Fibroblast of mammary gland (primary cell): Measurements from ENCODE around the gene TP63.
A peak's percentile ranks its signal among the peaks of the same experiment; 100 is the strongest.

ENCODE experiments used
- DNase-seq: peaks from one replicate; pipeline ENCODE4 v3.0.0-alpha.2; 2010; ENCODE audit warnings: low read depth
- H3K4me3 ChIP-seq: 2 replicates; pipeline ENCODE4 v1.5.1; 2011; ENCODE audit warnings: low read depth, mild to moderate bottlenecking, low read length, moderate library complexity; ENCODE audit not compliant: control insufficient read depth
- TF ChIP-seq, protein P1 (sequence below): conservative IDR thresholded peaks from 2 replicates; pipeline ENCODE4 v1.5.1; 2011; ENCODE audit warnings: low read depth, low read length, inconsistent platforms; ENCODE audit not compliant: control insufficient read depth, insufficient read depth

TP63 gene

DNA sequence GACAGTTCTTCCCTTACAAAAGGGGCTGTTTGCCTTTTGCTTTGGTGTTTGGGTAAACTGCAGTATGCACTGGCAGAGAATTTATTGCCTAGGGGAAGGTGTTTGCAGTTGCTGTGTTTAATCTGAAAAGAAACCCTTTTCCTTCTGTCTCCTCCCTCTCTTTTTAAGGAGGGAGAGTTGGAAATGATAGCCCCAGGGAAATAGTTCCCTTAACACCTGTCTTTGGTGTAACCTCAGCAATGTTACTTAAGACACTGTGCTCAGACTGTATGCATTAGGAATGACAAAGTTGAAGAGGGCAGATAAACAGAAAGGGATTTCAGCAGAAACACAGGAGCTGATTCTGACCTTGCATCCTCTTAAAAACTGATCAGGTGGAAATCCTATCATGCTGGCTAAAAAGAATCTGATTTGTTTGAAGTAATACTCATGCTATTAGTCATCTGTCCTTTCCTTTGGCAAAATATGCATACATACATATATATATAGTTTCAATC is 125.4 kb downstream of the TP63 start:
- H3K4me3 ChIP-seq, result no peak overlapping the region
- DNase-seq, result no peak
- TF ChIP-seq, protein P1, sequence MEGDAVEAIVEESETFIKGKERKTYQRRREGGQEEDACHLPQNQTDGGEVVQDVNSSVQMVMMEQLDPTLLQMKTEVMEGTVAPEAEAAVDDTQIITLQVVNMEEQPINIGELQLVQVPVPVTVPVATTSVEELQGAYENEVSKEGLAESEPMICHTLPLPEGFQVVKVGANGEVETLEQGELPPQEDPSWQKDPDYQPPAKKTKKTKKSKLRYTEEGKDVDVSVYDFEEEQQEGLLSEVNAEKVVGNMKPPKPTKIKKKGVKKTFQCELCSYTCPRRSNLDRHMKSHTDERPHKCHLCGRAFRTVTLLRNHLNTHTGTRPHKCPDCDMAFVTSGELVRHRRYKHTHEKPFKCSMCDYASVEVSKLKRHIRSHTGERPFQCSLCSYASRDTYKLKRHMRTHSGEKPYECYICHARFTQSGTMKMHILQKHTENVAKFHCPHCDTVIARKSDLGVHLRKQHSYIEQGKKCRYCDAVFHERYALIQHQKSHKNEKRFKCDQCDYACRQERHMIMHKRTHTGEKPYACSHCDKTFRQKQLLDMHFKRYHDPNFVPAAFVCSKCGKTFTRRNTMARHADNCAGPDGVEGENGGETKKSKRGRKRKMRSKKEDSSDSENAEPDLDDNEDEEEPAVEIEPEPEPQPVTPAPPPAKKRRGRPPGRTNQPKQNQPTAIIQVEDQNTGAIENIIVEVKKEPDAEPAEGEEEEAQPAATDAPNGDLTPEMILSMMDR, result no peak

DNA sequence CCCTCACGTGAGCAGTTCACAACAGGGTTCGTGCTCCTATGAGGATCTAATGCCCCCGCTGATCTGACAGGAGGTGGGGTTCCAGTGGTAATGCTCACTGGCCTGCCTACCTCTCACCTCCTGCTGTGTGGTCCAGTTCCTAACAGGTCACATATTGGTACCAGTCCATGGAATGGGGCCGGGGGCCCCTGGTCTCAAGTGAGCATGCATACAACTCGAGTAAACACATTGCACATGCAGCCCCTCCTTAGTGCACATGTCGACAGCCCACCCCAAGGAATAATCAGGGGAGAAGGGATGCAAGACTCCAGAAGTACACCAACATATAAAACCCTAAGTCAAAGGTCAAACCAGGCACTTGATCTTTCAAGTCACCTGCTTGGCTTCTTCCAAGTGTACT is 127.0 kb downstream of the TP63 start:
- DNase-seq, result no peak
- TF ChIP-seq, protein P1, result no peak
- no peak overlapping the region for H3K4me3 ChIP-seq

DNA sequence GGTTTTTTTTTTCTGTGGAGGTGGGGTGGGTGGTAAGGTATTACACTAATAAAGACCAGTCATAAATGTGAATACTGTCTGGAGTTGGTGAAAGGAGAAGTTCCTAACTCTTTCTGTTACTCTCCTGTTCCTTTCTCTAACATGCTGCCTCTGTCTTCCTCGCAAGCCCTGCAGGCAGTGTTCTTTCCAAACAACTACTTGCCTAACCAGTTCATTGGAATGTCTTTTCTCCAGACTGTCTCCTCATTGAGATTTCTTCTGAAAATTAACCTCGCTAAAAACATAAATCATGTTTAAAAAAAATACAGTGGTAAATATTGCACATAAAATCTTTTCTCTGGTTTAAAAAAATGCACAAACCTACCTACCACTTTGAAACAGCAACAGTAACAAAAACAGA is 135.2 kb downstream of the TP63 start:
- H3K4me3 ChIP-seq, result no peak overlapping the region
- DNase-seq, result no peak
- TF ChIP-seq, protein P1, result no peak

DNA sequence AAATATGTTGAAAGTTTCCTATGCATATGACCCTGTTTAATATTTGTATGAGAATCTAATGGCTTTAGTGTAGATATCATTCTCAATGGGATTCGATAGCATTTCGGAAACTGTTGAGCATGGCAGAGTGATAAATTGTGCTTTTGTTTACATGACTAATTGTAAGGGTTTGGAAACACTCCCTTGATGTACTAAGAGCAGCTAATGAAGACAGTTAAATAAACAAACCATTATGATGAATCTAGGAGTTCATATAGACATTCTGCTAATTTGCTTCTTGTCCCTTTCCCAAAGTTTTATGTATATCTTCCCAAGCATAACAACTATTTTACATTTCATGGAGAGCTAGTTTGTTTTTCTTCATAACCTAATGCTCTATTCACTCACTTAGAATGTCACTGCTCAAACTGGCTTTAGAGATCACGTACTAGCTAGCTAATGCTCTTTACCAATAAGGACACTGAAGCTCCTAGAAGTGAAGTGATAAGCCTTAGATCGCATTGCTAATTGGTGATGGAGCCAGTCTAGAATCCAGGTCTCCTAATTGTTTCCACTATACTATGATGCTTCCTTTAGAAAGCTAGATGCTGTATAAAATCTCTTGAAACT is 140.8 kb downstream of the TP63 start:
- peak; percentile 2 for DNase-seq
- TF ChIP-seq, protein P1, result no peak
- H3K4me3 ChIP-seq, result no peak overlapping the region

DNA sequence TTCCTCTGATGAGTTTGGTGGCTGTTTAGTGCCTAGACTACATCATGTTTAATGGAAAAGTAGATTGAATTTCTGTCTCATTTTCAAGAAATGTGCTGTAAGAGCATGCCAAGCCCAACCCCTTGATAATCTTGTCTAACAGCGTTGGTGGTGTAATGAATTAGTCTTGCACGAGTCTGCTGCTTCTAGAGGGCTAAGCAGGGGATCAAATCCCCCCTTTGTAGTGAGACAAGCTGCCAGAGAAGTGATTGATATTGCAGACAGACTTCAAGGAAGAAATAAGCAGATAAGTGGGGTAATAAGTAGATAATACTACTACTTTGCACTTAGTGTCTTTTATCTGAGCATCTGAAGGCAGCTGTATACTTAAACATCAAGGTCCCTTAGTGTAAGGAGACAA is 141.4 kb downstream of the TP63 start:
- TF ChIP-seq, protein P1, result no peak
- no peak overlapping the region for H3K4me3 ChIP-seq
- peak; percentile 11 for DNase-seq

DNA sequence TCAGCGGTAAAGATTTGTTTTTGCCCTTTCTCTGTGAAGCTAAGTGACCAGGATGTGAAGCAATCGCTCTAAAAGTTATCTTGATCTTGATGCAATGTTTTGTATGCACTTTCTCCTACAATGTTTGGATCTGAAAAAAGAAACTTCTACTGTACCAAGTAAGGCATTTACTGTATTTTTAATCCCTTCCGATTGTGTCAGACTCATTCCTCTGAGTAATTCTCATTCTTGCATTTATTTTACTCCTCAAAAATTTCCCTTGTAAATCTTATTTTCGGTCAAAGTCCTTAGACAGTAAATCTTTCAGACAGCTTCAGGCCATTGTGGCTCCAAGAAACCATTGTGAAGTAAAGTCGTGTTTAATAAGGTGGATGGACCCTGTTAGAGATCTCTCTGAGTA is 141.9 kb downstream of the TP63 start:
- no peak overlapping the region for H3K4me3 ChIP-seq
- DNase-seq, result peak; percentile 38
- TF ChIP-seq, protein P1, result no peak
